HCT116 (cell line): Measurements from ENCODE around the gene NCAPD2. TPM values are rescaled to one million over a fixed set of nuclear protein-coding genes. Genes with fewer than 3 reads are reported as not detected.

Experiments
- ATAC-seq: fragments of 200-7000 bp; cut with Tn5 transposase; 2 replicates; pipeline ENCODE4 v1.9.1; 2020; ENCODE audit warnings: mild to moderate bottlenecking, moderate library complexity
- BruUV-seq: library from RNA; stranded (reverse); fragments of 400-500 nt; replicated peaks from 2 replicates; lab custom pipeline; 2021; lab: Mats Ljungman, UMichigan
- CTCF ChIA-PET: fragments of 300-600 bp; sonication (Branson Sonifier 250); formaldehyde crosslinking; loops from one replicate; lab custom pipeline; 2021; ENCODE audit warnings: antibody characterized with exemption; lab: Charles Lee
- POLR2A ChIA-PET: fragments of 300-600, 350-600 bp; sonication (Branson Sonifier 250); formaldehyde crosslinking; loops from one replicate; lab custom pipeline; 2021; ENCODE audit warnings: antibody characterized with exemption; lab: Charles Lee
- RAD21 ChIA-PET, 2 experiments: fragments of 300-600 bp; sonication (Branson Sonifier 250); formaldehyde crosslinking; loops; one replicate each; lab custom pipeline; 2023; ENCODE audit warnings: low total read pairs in 2 of 2; ENCODE audit not compliant: uncharacterized antibody in 2 of 2, unreplicated experiment in 2 of 2, low non-redundant PET in 1 of 2; lab: Charles Lee
- DNase-seq: peaks from one replicate; pipeline ENCODE4 v3.0.0-alpha.2; 2010; ENCODE audit warnings: low read depth, low spot score
- H2AFZ ChIP-seq: fragments of 200-600 bp; shearing (Covaris generic), sonication (generic); 2 replicates; pipeline ENCODE4 v1.6.1; 2017; ENCODE audit warnings: low read depth, mixed run types, mixed read lengths, antibody characterized with exemption, low read length; ENCODE audit not compliant: poor library complexity, severe bottlenecking
- H3K27ac ChIP-seq: 2 replicates; pipeline ENCODE4 v1.5.1; 2012; ENCODE audit warnings: low read depth, low read length
- H3K27me3 ChIP-seq: fragments of 200-600 bp; sonication (generic); 2 replicates; pipeline ENCODE4 v1.6.1; 2016; ENCODE audit warnings: mixed run types, low read length, mixed read lengths; ENCODE audit not compliant: insufficient read depth
- H3K36me3 ChIP-seq, 2 experiments: fragments of 200-500 bp in 1 of 2; fragments of 200-600 bp in 1 of 2; sonication (Bioruptor generic) in 1 of 2; sonication (generic) in 1 of 2; 2 replicates each; pipeline versions ENCODE4 v1.5.1 to v1.6.1; 2014 to 2016; ENCODE audit warnings: low read length in 2 of 2, inconsistent platforms in 1 of 2, mixed read lengths in 1 of 2, mixed run types in 1 of 2; ENCODE audit not compliant: insufficient read depth in 2 of 2, control insufficient read depth in 1 of 2
- H3K4me1 ChIP-seq, 2 experiments: fragments of 200-600 bp in 1 of 2; sonication (generic) in 1 of 2; 2 replicates each; pipeline versions ENCODE4 v1.5.1 to v1.6.1; 2012 to 2017; ENCODE audit warnings: low read length in 2 of 2, inconsistent platforms in 1 of 2, mild to moderate bottlenecking in 1 of 2, mixed read lengths in 1 of 2, mixed run types in 1 of 2, moderate library complexity in 1 of 2; ENCODE audit not compliant: insufficient read depth in 2 of 2, control insufficient read depth in 1 of 2
- H3K4me2 ChIP-seq: fragments of 200-600 bp; sonication (generic); 2 replicates; pipeline ENCODE4 v1.6.1; 2017; ENCODE audit warnings: mixed run types, low read length, mixed read lengths
- H3K4me3 ChIP-seq, 2 experiments: fragments of 200-600 bp in 1 of 2; sonication (generic) in 1 of 2; replicated peaks in 1 of 2; 2 replicates each; pipeline ENCODE4 v1.5.1; 2011 to 2016; ENCODE audit warnings: low read length in 2 of 2, control low read depth in 1 of 2, low read depth in 1 of 2, mild to moderate bottlenecking in 1 of 2, mixed read lengths in 1 of 2, mixed run types in 1 of 2
- H3K79me2 ChIP-seq: fragments of 200-600 bp; sonication (generic); 2 replicates; pipeline ENCODE4 v1.6.1; 2017; ENCODE audit warnings: mild to moderate bottlenecking, mixed run types, low read length, moderate library complexity, mixed read lengths; ENCODE audit not compliant: insufficient read depth
- H3K9ac ChIP-seq: fragments of 200-600 bp; sonication (generic); 2 replicates; pipeline ENCODE4 v1.6.1; 2016; ENCODE audit warnings: low read length, mixed read lengths
- H3K9me2 ChIP-seq: fragments of 200-600 bp; sonication (generic), shearing (Covaris generic); 2 replicates; pipeline ENCODE4 v1.6.1; 2017; ENCODE audit warnings: mixed run types, mild to moderate bottlenecking, moderate library complexity; ENCODE audit not compliant: insufficient read depth
- H3K9me3 ChIP-seq, 2 experiments: fragments of 200-500 bp in 1 of 2; fragments of 200-600 bp in 1 of 2; sonication (Bioruptor generic) in 1 of 2; sonication (generic) in 1 of 2; 2 replicates each; pipeline ENCODE4 v1.6.1; 2014 to 2017; ENCODE audit warnings: low read length in 2 of 2, mixed read lengths in 2 of 2, inconsistent platforms in 1 of 2, low read depth in 1 of 2, mild to moderate bottlenecking in 1 of 2, mixed run types in 1 of 2, moderate library complexity in 1 of 2; ENCODE audit not compliant: control insufficient read depth in 1 of 2, insufficient read depth in 1 of 2
- H4K20me1 ChIP-seq: fragments of 200-600 bp; sonication (generic), shearing (Covaris generic); 2 replicates; pipeline ENCODE4 v1.6.1; 2017; ENCODE audit warnings: mixed run types, mild to moderate bottlenecking, moderate library complexity; ENCODE audit not compliant: insufficient read depth
- CBX3 ChIP-seq: IDR thresholded peaks from 2 replicates; pipeline ENCODE4 v1.6.1; 2012; ENCODE audit warnings: low read depth
- CEBPB ChIP-seq: IDR thresholded peaks from 2 replicates; pipeline ENCODE4 v1.6.1; 2012; ENCODE audit warnings: low read depth
- EZH2phosphoT487 ChIP-seq: fragments of 200-600 bp; IDR thresholded peaks from 2 replicates; pipeline ENCODE4 v1.6.1; 2018; ENCODE audit warnings: antibody characterized with exemption, borderline replicate concordance
- FOSL1 ChIP-seq: IDR thresholded peaks from 2 replicates; pipeline ENCODE4 v1.6.1; 2012; ENCODE audit warnings: low read depth
- JUND ChIP-seq: IDR thresholded peaks from 2 replicates; pipeline ENCODE4 v1.6.1; 2012
- POLR2AphosphoS5 ChIP-seq: IDR thresholded peaks from 2 replicates; pipeline ENCODE4 v1.6.1; 2011; ENCODE audit warnings: mild to moderate bottlenecking, low read depth, low read length, moderate library complexity
- SRF ChIP-seq: IDR thresholded peaks from 2 replicates; pipeline ENCODE4 v1.6.1; 2012; ENCODE audit warnings: low read depth
- TCF7L2 ChIP-seq: IDR thresholded peaks from 2 replicates; pipeline ENCODE4 v1.7.0; 2011; ENCODE audit warnings: borderline replicate concordance, inconsistent platforms; ENCODE audit not compliant: insufficient read depth, insufficient read length; ENCODE audit errors: extremely low read depth
- YY1 ChIP-seq: IDR thresholded peaks from 2 replicates; pipeline ENCODE4 v1.6.1; 2011; ENCODE audit warnings: low read length, low read depth, moderate library complexity, mild to moderate bottlenecking; ENCODE audit not compliant: insufficient replicate concordance; ENCODE audit errors: extremely low read depth
- ZFX ChIP-seq: fragments of 450-650 bp; IDR thresholded peaks from 2 replicates; pipeline ENCODE4 v1.6.1; 2017
- ZNF274 ChIP-seq: fragments of 200-500 bp; sonication (Bioruptor generic); IDR thresholded peaks from 2 replicates; pipeline ENCODE4 v1.6.1; 2014; ENCODE audit warnings: mild to moderate bottlenecking, low read depth, low read length, inconsistent platforms
- intact Hi-C: fragments of 100-400 bp; cut with micrococcal nuclease; formaldehyde crosslinking; loops from 2 replicates; pipeline ENCODE4 v1.10.0; 2022
- total RNA-seq: library from RNA; stranded (reverse); gene quantifications from one replicate; pipeline ENCODE4 v1.2.1, GENCODE V29; 2021; ENCODE audit not compliant: unreplicated experiment
- TF ChIP-seq, protein P1 (sequence below), 3 experiments: fragments of 200-600 bp in 1 of 3; sonication (generic) in 1 of 3; IDR thresholded peaks in 2 of 3; conservative IDR thresholded peaks in 1 of 3; 2 replicates each; pipeline ENCODE4 v1.5.1; 2012 to 2017; ENCODE audit warnings: low read depth in 2 of 3, low read length in 2 of 3, antibody characterized with exemption in 1 of 3, borderline replicate concordance in 1 of 3, control low read depth in 1 of 3, mild to moderate bottlenecking in 1 of 3, mixed read lengths in 1 of 3, mixed run types in 1 of 3, moderate library complexity in 1 of 3; ENCODE audit not compliant: insufficient read depth in 1 of 3
- TF ChIP-seq, protein P2 (sequence below): IDR thresholded peaks from 2 replicates; pipeline ENCODE4 v1.6.1; 2011; ENCODE audit warnings: mild to moderate bottlenecking, low read length, moderate library complexity; ENCODE audit not compliant: insufficient replicate concordance; ENCODE audit errors: extremely low read depth
- TF ChIP-seq, protein P3 (sequence below): IDR thresholded peaks from 2 replicates; pipeline ENCODE4 v1.6.1; 2012

The NCAPD2 gene
- total RNA-seq, 1 experiment from 2014 or later, result 177 TPM

DNA sequence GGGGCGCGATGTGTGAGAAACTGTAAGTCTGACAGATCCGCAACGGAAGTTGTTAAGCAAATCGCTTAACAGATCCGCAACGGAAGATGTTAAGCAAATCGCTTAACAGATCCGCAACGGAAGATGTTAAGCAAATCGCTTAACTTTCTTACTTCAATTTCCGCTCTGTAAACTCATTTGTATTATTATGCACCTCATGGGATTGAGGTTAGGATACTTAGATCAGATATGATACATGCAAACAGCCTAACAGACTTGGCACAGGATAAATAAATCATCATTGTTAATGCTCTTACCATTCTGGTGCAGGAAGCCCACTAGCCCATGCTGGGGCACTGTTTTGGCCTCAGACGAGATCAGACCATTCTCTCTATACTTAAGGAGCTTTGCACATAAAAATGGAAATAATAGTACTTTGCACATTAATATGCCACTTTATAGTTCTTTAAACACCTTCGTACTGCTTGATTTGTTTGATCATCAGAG, 399 bp downstream of the NCAPD2 start:
- Histone ChIP-seq H3K4me1 (peaks cover 12 to 19% of the 10 kb centered on the region in 2 experiments), H3K9me2 (no peaks in the 10 kb centered on the region), H4K20me1 (no peaks in the 10 kb centered on the region), H3K9me3 (no peaks in the 10 kb centered on the region), H3K79me2 (peaks cover 68% of the 10 kb centered on the region), H3K4me2 (peak overlapping the region; percentile 98), H2AFZ (no peak overlapping the region), H3K9ac (peak overlapping the region; percentile 98), H3K36me3 (peaks cover 19 to 43% of the 10 kb centered on the region in 2 experiments), H3K27ac (peak overlapping the region; percentile 97), H3K4me3 (peak overlapping the region; percentile 86 to 90), H3K27me3 (no peaks in the 10 kb centered on the region)
- ATAC-seq, result no peak
- intact Hi-C loops, result loop anchor here (2.0 kb wide), 1 partner anchor 38 kb away; no protein-coding TSS in a partner anchor
- DNase-seq, result no peak
- TSS peak; percentile 78 for BruUV-seq
- TF ChIP-seq, protein P1, sequence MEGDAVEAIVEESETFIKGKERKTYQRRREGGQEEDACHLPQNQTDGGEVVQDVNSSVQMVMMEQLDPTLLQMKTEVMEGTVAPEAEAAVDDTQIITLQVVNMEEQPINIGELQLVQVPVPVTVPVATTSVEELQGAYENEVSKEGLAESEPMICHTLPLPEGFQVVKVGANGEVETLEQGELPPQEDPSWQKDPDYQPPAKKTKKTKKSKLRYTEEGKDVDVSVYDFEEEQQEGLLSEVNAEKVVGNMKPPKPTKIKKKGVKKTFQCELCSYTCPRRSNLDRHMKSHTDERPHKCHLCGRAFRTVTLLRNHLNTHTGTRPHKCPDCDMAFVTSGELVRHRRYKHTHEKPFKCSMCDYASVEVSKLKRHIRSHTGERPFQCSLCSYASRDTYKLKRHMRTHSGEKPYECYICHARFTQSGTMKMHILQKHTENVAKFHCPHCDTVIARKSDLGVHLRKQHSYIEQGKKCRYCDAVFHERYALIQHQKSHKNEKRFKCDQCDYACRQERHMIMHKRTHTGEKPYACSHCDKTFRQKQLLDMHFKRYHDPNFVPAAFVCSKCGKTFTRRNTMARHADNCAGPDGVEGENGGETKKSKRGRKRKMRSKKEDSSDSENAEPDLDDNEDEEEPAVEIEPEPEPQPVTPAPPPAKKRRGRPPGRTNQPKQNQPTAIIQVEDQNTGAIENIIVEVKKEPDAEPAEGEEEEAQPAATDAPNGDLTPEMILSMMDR (IDR thresholded peaks at IDR 0.05 in 2 of 3, conservative IDR thresholded peaks at IDR 0.05 in 1 of 3; ENCODE audit: borderline replicate concordance in 1 of 3, insufficient read depth in 1 of 3, low read depth in 2 of 3, low read length in 2 of 3), result 0 out of 6 replicates have a peak, but pooled peaks of 1 of the 3 experiments have one; percentile 14
- no peak for TF ChIP-seq POLR2AphosphoS5
- ChIA-PET RAD21 (no interaction called here), CTCF (no interaction called here), POLR2A (interaction anchor here (2.1 kb wide), 1 partner anchor 40 kb away, joined by 8 read pairs; the partner anchor contains the start of gene GAPDH)

DNA sequence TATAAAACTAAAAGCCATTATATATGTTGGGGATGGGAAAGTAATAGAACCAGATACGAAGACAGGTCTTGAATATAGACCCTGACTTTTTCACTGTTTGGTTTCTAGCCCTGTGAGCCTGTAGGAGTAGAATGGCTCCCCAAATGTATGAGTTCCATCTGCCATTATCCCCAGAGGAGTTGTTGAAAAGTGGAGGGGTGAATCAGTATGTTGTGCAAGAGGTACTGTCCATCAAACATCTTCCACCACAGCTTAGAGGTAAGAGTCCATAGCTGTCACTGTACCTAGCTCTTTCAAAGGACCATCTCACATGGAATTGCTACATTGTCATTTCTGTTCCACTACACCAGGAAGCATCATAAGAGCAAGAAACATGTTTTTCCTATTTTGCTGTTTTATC, 1.1 kb downstream of the NCAPD2 start:
- Histone ChIP-seq H4K20me1 (no peaks in the 10 kb centered on the region), H3K9me2 (no peaks in the 10 kb centered on the region), H3K4me2 (peak overlapping the region; percentile 98), H3K36me3 (peaks cover 24 to 49% of the 10 kb centered on the region in 2 experiments), H3K4me1 (peaks cover 12 to 19% of the 10 kb centered on the region in 2 experiments)
- POLR2A ChIA-PET, result interaction anchor here (2.1 kb wide), 1 partner anchor 39 kb away, joined by 8 read pairs; the partner anchor contains the start of gene GAPDH
- DNase-seq, result no peak
- CTCF ChIA-PET, result no interaction called here
- no peak for TF ChIP-seq CBX3
- no peak for TF ChIP-seq SRF
- TF ChIP-seq, protein P2, sequence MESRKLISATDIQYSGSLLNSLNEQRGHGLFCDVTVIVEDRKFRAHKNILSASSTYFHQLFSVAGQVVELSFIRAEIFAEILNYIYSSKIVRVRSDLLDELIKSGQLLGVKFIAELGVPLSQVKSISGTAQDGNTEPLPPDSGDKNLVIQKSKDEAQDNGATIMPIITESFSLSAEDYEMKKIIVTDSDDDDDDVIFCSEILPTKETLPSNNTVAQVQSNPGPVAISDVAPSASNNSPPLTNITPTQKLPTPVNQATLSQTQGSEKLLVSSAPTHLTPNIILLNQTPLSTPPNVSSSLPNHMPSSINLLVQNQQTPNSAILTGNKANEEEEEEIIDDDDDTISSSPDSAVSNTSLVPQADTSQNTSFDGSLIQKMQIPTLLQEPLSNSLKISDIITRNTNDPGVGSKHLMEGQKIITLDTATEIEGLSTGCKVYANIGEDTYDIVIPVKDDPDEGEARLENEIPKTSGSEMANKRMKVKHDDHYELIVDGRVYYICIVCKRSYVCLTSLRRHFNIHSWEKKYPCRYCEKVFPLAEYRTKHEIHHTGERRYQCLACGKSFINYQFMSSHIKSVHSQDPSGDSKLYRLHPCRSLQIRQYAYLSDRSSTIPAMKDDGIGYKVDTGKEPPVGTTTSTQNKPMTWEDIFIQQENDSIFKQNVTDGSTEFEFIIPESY, result no peak
- TF ChIP-seq FOSL1, result no peak
- TF ChIP-seq, protein P3, sequence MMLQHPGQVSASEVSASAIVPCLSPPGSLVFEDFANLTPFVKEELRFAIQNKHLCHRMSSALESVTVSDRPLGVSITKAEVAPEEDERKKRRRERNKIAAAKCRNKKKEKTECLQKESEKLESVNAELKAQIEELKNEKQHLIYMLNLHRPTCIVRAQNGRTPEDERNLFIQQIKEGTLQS, result no peak
- no peak for TF ChIP-seq ZNF274
- no peak for TF ChIP-seq JUND
- TF ChIP-seq CEBPB, result no peak
- TF ChIP-seq ZFX, result no peak
- TF ChIP-seq YY1, result no peak
- no peak for TF ChIP-seq EZH2phosphoT487
- TF ChIP-seq TCF7L2, result no peak
- TF ChIP-seq, all 23 proteins: peak for 0
- Histone ChIP-seq H3K9me3 (no peaks in the 10 kb centered on the region), H3K9ac (peak overlapping the region; percentile 98), H2AFZ (no peak overlapping the region), H3K4me3 (peak overlapping the region; percentile 86 to 90), H3K27ac (peak overlapping the region; percentile 97; the same call in 1 of the 2 replicates), H3K27me3 (no peaks in the 10 kb centered on the region), H3K79me2 (peaks cover 74% of the 10 kb centered on the region)
- no peak for ATAC-seq
- BruUV-seq, result no TSS peak
- RAD21 ChIA-PET, result no interaction called here
- intact Hi-C loops, result loop anchor here (2.0 kb wide), 1 partner anchor 38 kb away; no protein-coding TSS in a partner anchor
